ENCODE results near the gene ACACA. TPM values are rescaled to one million over a fixed set of nuclear protein-coding genes. Genes with fewer than 3 reads are reported as not detected.

ACACA gene
- polyA plus RNA-seq, 1 experiment, result 57.9 TPM

GRCh38 chr17:37429039-37429438, 22.4 kb upstream of the ACACA start:
- CTCF ChIA-PET, result interaction anchor here (1.8 kb wide), 1 partner anchor 9 kb away, joined by 6 read pairs; no protein-coding TSS in a partner anchor
- Histone ChIP-seq H3K27ac (ENCODE audit: low read depth, low read length) (no peak overlapping the region), H3K9me3 (ENCODE audit: control insufficient read depth, insufficient read depth, low read length) (no peaks in the 10 kb centered on the region), H3K4me3 (ENCODE audit: low read depth, low read length) (no peak overlapping the region), H3K27me3 (ENCODE audit: control insufficient read depth, insufficient read depth, low read length) (no peaks in the 10 kb centered on the region)
- DNase-seq (ENCODE audit: low read depth, low spot score), result no peak
- POLR2A ChIA-PET, result no interaction called here
- no peak for TF ChIP-seq CTCF (IDR thresholded peaks at IDR 0.05; ENCODE audit: low read depth, low read length)

- H3K27me3 ChIP-seq (ENCODE audit: control insufficient read depth, insufficient read depth, low read length), result no peaks in the 10 kb centered on the region
- TF ChIP-seq CTCF (IDR thresholded peaks at IDR 0.05; ENCODE audit: low read depth, low read length), result no peak
- ChIA-PET POLR2A (interaction anchor here (0.7 kb wide), 1 partner anchor 127 kb away, joined by 3 read pairs; no protein-coding TSS in a partner anchor), CTCF (interaction anchor here (0.6 to 1.1 kb wide), 3 partner anchors 10 to 27 kb away, joined by 3 read pairs; no protein-coding TSS in a partner anchor)
- H3K9me3 ChIP-seq (ENCODE audit: control insufficient read depth, insufficient read depth, low read length), result no peaks in the 10 kb centered on the region
- no peak for DNase-seq (ENCODE audit: low read depth, low spot score)
- no peak overlapping the region for H3K27ac ChIP-seq (ENCODE audit: low read depth, low read length)
- H3K4me3 ChIP-seq (ENCODE audit: low read depth, low read length), result no peak overlapping the region
Observed at GRCh38 chr17:37425268-37425667, 18.6 kb upstream of the ACACA start.

GRCh38 chr17:37422971-37423625, 16.5 kb upstream of the ACACA start:
- DNase-seq (ENCODE audit: low read depth, low spot score), result no peak
- TF ChIP-seq CTCF (IDR thresholded peaks at IDR 0.05; ENCODE audit: low read depth, low read length), result no peak
- CTCF ChIA-PET, result interaction anchor here (1.1 to 1.2 kb wide), 2 partner anchors 9 to 50 kb away, joined by 3 to 4 read pairs; no protein-coding TSS in a partner anchor
- no peaks in the 10 kb centered on the region for H3K9me3 ChIP-seq (ENCODE audit: control insufficient read depth, insufficient read depth, low read length)
- POLR2A ChIA-PET, result no interaction called here
- H3K27me3 ChIP-seq (ENCODE audit: control insufficient read depth, insufficient read depth, low read length), result no peaks in the 10 kb centered on the region
- no peak overlapping the region for H3K27ac ChIP-seq (ENCODE audit: low read depth, low read length)
- H3K4me3 ChIP-seq (ENCODE audit: low read depth, low read length), result no peak overlapping the region

- DNase-seq (ENCODE audit: low read depth, low spot score), result no peak
- Histone ChIP-seq H3K27ac (ENCODE audit: low read depth, low read length) (no peak overlapping the region), H3K27me3 (ENCODE audit: control insufficient read depth, insufficient read depth, low read length) (no peaks in the 10 kb centered on the region), H3K4me3 (ENCODE audit: low read depth, low read length) (no peak overlapping the region), H3K9me3 (ENCODE audit: control insufficient read depth, insufficient read depth, low read length) (no peaks in the 10 kb centered on the region)
- CTCF ChIA-PET, result interaction anchor here (0.5 kb wide), 1 partner anchor 98 kb away, joined by 10 read pairs; no protein-coding TSS in a partner anchor
- no peak for TF ChIP-seq CTCF (IDR thresholded peaks at IDR 0.05; ENCODE audit: low read depth, low read length)
- POLR2A ChIA-PET, result no interaction called here
Observed at GRCh38 chr17:37417852-37418251, 11.2 kb upstream of the ACACA start.

- H3K27ac ChIP-seq (ENCODE audit: low read depth, low read length), result no peak overlapping the region
- no peaks in the 10 kb centered on the region for H3K27me3 ChIP-seq (ENCODE audit: control insufficient read depth, insufficient read depth, low read length)
- no peak for DNase-seq (ENCODE audit: low read depth, low spot score)
- peak; percentile 42 for TF ChIP-seq CTCF (IDR thresholded peaks at IDR 0.05; ENCODE audit: low read depth, low read length)
- CTCF ChIA-PET, result interaction anchor here (0.6 to 1.0 kb wide), 6 partner anchors 9 to 1273 kb away, joined by 3 to 5 read pairs (median 4); no protein-coding TSS in a partner anchor
- H3K4me3 ChIP-seq (ENCODE audit: low read depth, low read length), result no peak overlapping the region
- H3K9me3 ChIP-seq (ENCODE audit: control insufficient read depth, insufficient read depth, low read length), result no peaks in the 10 kb centered on the region; the same call in 1 of the 2 replicates
- POLR2A ChIA-PET, result no interaction called here
Observed at GRCh38 chr17:37413875-37414519, 7.4 kb upstream of the ACACA start.

All from AG04450 (cell line).